Right lobe of liver (tissue), 4 donors: ENCODE measurements around the gene WDPCP.

ENCODE experiments used
- CTCF ChIP-seq, 4 donors: fragments of 200-600 bp in 3 of 4; fragments of 450-650 bp in 1 of 4; IDR thresholded peaks; one replicate each; pipeline versions ENCODE4 v1.5.1 to v1.8.0; 2016 to 2022; ENCODE audit warnings: antibody characterized with exemption in 4 of 4, mild to moderate bottlenecking in 2 of 4
- POLR2A ChIP-seq: fragments of 450-650 bp; IDR thresholded peaks from one replicate; pipeline ENCODE4 v1.6.1; 2017; ENCODE audit warnings: antibody characterized with exemption, mild to moderate bottlenecking
- donor health status: DM: no; HTN: no; CAD: no.
- donor health status: DM: no; HTN: no; CAD: no.
- donor health status: DM: no; HTN: yes; CAD: no.

- TF ChIP-seq POLR2A (no peak), CTCF (IDR thresholded peaks at IDR 0.05) (no peak)
Measured at GRCh38 chr2:63432373-63432772, 155.9 kb downstream of the WDPCP start.
